Sigmoid colon (tissue), 3 donors: ENCODE measurements around the gene ZNF688.

ENCODE experiments used
- POLR2A ChIP-seq, 2 donors: fragments of 450-650 bp; IDR thresholded peaks; one replicate each; pipeline ENCODE4 v1.6.1; 2016; ENCODE audit warnings: antibody characterized with exemption in 2 of 2, mild to moderate bottlenecking in 2 of 2, moderate library complexity in 2 of 2
- TF ChIP-seq, protein P1 (sequence below), 4 experiments: fragments of 450-650 bp in 3 of 4; fragments of 200-600 bp in 1 of 4; IDR thresholded peaks; one replicate each; pipeline ENCODE4 v1.5.1; 2016 to 2019; ENCODE audit warnings: antibody characterized with exemption in 4 of 4, mild to moderate bottlenecking in 3 of 4, moderate library complexity in 2 of 4

DNA sequence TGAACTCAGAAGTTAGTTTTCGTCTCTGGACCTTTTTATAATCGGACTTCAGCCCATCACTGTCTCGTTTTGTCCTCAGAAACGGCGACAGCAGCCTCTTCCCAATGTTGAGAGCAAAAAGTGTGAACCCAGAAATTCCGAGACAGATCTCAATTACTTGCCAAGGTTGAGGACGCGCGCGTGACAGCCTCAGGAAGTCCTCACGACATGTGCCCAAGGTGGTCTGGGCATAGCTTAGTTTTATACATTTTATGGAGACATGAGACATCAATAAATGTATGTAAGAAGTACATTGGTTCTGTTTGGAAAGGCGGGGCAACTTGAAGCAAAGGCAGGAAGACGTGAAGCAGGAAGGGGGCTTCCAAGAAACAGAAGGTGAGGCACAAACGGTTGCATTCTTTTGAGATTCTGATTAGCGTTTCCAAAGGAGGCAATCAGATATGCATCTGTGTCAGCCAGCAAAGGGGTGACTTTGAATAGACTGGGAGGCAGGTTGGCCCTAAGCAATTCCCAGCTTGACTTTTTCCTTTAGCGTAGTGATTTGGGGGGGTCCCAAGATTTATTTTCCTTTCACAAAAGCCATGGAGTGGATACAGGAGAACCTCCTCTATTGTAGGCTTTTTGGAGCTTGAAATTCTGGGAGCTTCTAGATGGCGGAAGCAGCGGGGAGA, 36.3 kb downstream of the ZNF688 start:
- TF ChIP-seq, protein P1, sequence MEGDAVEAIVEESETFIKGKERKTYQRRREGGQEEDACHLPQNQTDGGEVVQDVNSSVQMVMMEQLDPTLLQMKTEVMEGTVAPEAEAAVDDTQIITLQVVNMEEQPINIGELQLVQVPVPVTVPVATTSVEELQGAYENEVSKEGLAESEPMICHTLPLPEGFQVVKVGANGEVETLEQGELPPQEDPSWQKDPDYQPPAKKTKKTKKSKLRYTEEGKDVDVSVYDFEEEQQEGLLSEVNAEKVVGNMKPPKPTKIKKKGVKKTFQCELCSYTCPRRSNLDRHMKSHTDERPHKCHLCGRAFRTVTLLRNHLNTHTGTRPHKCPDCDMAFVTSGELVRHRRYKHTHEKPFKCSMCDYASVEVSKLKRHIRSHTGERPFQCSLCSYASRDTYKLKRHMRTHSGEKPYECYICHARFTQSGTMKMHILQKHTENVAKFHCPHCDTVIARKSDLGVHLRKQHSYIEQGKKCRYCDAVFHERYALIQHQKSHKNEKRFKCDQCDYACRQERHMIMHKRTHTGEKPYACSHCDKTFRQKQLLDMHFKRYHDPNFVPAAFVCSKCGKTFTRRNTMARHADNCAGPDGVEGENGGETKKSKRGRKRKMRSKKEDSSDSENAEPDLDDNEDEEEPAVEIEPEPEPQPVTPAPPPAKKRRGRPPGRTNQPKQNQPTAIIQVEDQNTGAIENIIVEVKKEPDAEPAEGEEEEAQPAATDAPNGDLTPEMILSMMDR (IDR thresholded peaks at IDR 0.05) = no peak
- TF ChIP-seq POLR2A (IDR thresholded peaks at IDR 0.05) = no peak
